ENCODE data around the gene JUN.

Gene JUN

GRCh38 chr1:58783993-58784757 lies at the start of gene JUN:
TSS of gene JUN (minus strand) at chr1:58784047. CDS start at chr1:58783070, 977 bp downstream.
- Histone ChIP-seq H3K27ac (ENCODE audit: low read length) (peak within 1 kb of the TSS; percentile 48), H3K9ac (ENCODE audit: low read depth, low read length) (peak within 1 kb of the TSS; percentile 91; the same call in 1 of the 2 replicates), H3K4me3 (ENCODE audit: low read length) (peak within 1 kb of the TSS; percentile 88), H3K4me1 (ENCODE audit: insufficient read depth, low read length) (peaks cover 15% of the 10 kb centered on the region), H3K9me3 (ENCODE audit: insufficient read depth, low read depth, low read length) (no peaks in the 10 kb centered on the region), H3K36me3 (ENCODE audit: insufficient read depth, low read depth, low read length) (no peaks in the 10 kb centered on the region), H3K27me3 (ENCODE audit: insufficient read depth, low read length) (peaks cover 62% of the 10 kb centered on the region)

- Histone ChIP-seq H3K9ac (ENCODE audit: low read depth, low read length) (no peak overlapping the region), H3K27ac (ENCODE audit: low read length) (no peak overlapping the region), H3K4me1 (ENCODE audit: insufficient read depth, low read length) (no peaks in the 10 kb centered on the region), H3K36me3 (ENCODE audit: insufficient read depth, low read depth, low read length) (no peaks in the 10 kb centered on the region), H3K27me3 (ENCODE audit: insufficient read depth, low read length) (no peaks in the 10 kb centered on the region), H3K4me3 (ENCODE audit: low read length) (no peak overlapping the region), H3K9me3 (ENCODE audit: insufficient read depth, low read depth, low read length) (peaks cover 1% of the 10 kb centered on the region; the same call in 1 of the 2 replicates)
These were observed 49.3 kb upstream of the JUN start for GRCh38 chr1:58833166-58833565.

- Histone ChIP-seq H3K9me3 (ENCODE audit: insufficient read depth, low read depth, low read length) (peaks cover 25% of the 10 kb centered on the region), H3K9ac (ENCODE audit: low read depth, low read length) (no peak overlapping the region), H3K27ac (ENCODE audit: low read length) (no peak overlapping the region), H3K4me1 (ENCODE audit: insufficient read depth, low read length) (no peaks in the 10 kb centered on the region), H3K4me3 (ENCODE audit: low read length) (no peak overlapping the region), H3K36me3 (ENCODE audit: insufficient read depth, low read depth, low read length) (no peaks in the 10 kb centered on the region), H3K27me3 (ENCODE audit: insufficient read depth, low read length) (no peaks in the 10 kb centered on the region)
These were observed 46.4 kb upstream of the JUN start for GRCh38 chr1:58830291-58830690.

GRCh38 chr1:58829866-58830265 lies 46.0 kb upstream of the JUN start:
- H3K27ac ChIP-seq (ENCODE audit: low read length), result no peak overlapping the region
- H3K27me3 ChIP-seq (ENCODE audit: insufficient read depth, low read length), result no peaks in the 10 kb centered on the region
- no peak overlapping the region for H3K4me3 ChIP-seq (ENCODE audit: low read length)
- no peaks in the 10 kb centered on the region for H3K36me3 ChIP-seq (ENCODE audit: insufficient read depth, low read depth, low read length)
- peaks cover 25% of the 10 kb centered on the region for H3K9me3 ChIP-seq (ENCODE audit: insufficient read depth, low read depth, low read length)
- H3K4me1 ChIP-seq (ENCODE audit: insufficient read depth, low read length), result no peaks in the 10 kb centered on the region
- no peak overlapping the region for H3K9ac ChIP-seq (ENCODE audit: low read depth, low read length)

DNA sequence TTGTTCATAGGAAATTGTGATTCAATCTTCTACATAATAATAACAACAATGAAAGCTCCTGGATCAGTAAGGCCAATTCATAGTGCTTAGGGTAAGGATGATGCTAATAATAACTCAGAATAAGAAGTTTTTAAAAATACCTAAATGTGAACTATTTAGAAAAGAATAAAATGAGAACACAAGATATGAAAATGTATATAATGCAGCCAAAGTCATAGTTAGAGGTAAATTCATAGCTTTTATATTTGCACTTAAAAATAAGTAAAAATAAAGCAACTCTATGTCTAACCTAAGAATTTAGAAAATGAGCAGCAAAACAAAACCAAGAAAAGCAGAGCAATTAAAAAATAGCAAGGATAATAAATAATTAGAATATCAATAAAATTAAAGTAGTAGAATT lies 43.5 kb upstream of the JUN start:
- H3K4me3 ChIP-seq (ENCODE audit: low read length), result no peak overlapping the region
- H3K27me3 ChIP-seq (ENCODE audit: insufficient read depth, low read length), result no peaks in the 10 kb centered on the region
- no peaks in the 10 kb centered on the region for H3K36me3 ChIP-seq (ENCODE audit: insufficient read depth, low read depth, low read length)
- no peak overlapping the region for H3K27ac ChIP-seq (ENCODE audit: low read length)
- no peaks in the 10 kb centered on the region for H3K4me1 ChIP-seq (ENCODE audit: insufficient read depth, low read length)
- H3K9ac ChIP-seq (ENCODE audit: low read depth, low read length), result no peak overlapping the region
- peaks cover 25% of the 10 kb centered on the region for H3K9me3 ChIP-seq (ENCODE audit: insufficient read depth, low read depth, low read length)

DNA sequence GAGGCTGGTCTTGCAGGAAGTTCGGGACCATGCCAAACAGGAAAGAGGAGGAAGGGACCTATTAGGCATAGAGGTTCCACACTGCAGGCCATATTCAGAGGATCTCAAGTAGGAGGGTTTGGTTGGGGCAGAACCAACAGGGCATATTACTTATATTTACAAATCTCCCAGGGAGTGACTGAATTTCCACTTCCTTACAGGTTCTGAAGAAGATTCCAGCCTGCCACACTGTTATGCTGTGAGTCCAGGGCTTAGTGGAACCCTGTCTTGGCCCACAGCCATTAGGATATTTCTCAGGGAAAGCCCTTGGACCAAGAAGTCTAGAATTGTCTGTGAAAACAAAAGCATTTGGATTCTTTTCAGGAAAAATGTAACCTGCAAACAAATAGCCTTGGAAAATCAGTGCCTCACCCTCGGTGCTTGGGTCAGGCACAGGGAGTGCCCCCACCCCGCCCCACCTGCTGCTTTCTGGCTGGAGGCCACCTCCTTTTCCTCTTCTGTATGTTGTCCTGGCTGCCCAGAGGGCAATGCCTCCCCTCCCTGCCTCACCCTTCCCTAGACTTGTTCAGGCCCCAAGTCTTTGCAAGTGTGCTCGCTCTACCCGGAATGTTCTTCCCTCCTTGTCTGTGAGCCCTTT lies 41.0 kb upstream of the JUN start:
- H3K9ac ChIP-seq (ENCODE audit: low read depth, low read length), result no peak overlapping the region
- H3K9me3 ChIP-seq (ENCODE audit: insufficient read depth, low read depth, low read length), result peaks cover 25% of the 10 kb centered on the region
- H3K27ac ChIP-seq (ENCODE audit: low read length), result no peak overlapping the region
- no peaks in the 10 kb centered on the region for H3K4me1 ChIP-seq (ENCODE audit: insufficient read depth, low read length)
- H3K36me3 ChIP-seq (ENCODE audit: insufficient read depth, low read depth, low read length), result no peaks in the 10 kb centered on the region
- no peaks in the 10 kb centered on the region for H3K27me3 ChIP-seq (ENCODE audit: insufficient read depth, low read length)
- H3K4me3 ChIP-seq (ENCODE audit: low read length), result no peak overlapping the region

GRCh38 chr1:58823481-58824010 lies 39.7 kb upstream of the JUN start:
- no peak overlapping the region for H3K27ac ChIP-seq (ENCODE audit: low read length)

DNA sequence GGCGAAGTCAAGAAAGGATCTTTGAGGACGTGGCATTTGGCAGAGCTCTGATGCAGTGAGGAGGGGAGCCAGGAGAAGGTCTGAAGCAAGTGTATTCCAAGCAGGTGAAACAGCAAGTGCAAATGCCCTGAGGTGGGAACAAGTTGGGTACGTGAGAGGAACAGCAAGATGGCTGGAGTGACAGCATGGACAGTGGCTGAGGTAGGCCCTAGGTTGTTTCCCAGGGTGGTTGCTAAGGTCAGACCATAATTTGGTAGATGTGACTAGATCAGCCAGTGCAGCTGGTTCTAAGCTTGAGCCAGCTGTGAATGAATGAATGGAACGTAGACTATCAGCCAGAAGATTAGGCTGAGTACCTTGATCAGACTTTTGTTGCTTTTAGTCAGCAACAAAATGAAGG lies 37.5 kb upstream of the JUN start:
- H3K27me3 ChIP-seq (ENCODE audit: insufficient read depth, low read length), result no peaks in the 10 kb centered on the region
- no peaks in the 10 kb centered on the region for H3K36me3 ChIP-seq (ENCODE audit: insufficient read depth, low read depth, low read length)
- no peaks in the 10 kb centered on the region; the same call in 1 of the 2 replicates for H3K4me1 ChIP-seq (ENCODE audit: insufficient read depth, low read length)
- no peak overlapping the region for H3K9ac ChIP-seq (ENCODE audit: low read depth, low read length)
- peaks cover 5% of the 10 kb centered on the region for H3K9me3 ChIP-seq (ENCODE audit: insufficient read depth, low read depth, low read length)
- H3K4me3 ChIP-seq (ENCODE audit: low read length), result no peak overlapping the region
- no peak overlapping the region for H3K27ac ChIP-seq (ENCODE audit: low read length)

More at GRCh38 chr1:58823481-58824010, 39.7 kb upstream of the JUN start:
- H3K4me3 ChIP-seq (ENCODE audit: low read length), result no peak overlapping the region
- H3K9me3 ChIP-seq (ENCODE audit: insufficient read depth, low read depth, low read length), result peaks cover 25% of the 10 kb centered on the region
- H3K27me3 ChIP-seq (ENCODE audit: insufficient read depth, low read length), result no peaks in the 10 kb centered on the region
- no peak overlapping the region for H3K9ac ChIP-seq (ENCODE audit: low read depth, low read length)
- no peaks in the 10 kb centered on the region for H3K4me1 ChIP-seq (ENCODE audit: insufficient read depth, low read length)
- no peaks in the 10 kb centered on the region for H3K36me3 ChIP-seq (ENCODE audit: insufficient read depth, low read depth, low read length)

- Histone ChIP-seq H3K36me3 (ENCODE audit: insufficient read depth, low read depth, low read length) (no peaks in the 10 kb centered on the region), H3K9me3 (ENCODE audit: insufficient read depth, low read depth, low read length) (no peaks in the 10 kb centered on the region), H3K27me3 (ENCODE audit: insufficient read depth, low read length) (peaks cover 20% of the 10 kb centered on the region), H3K4me1 (ENCODE audit: insufficient read depth, low read length) (peaks cover 2% of the 10 kb centered on the region; the same call in 1 of the 2 replicates), H3K4me3 (ENCODE audit: low read length) (no peak overlapping the region), H3K9ac (ENCODE audit: low read depth, low read length) (no peak overlapping the region), H3K27ac (ENCODE audit: low read length) (no peak overlapping the region)
These were observed 35.1 kb upstream of the JUN start for GRCh38 chr1:58818976-58819375.

- Histone ChIP-seq H3K4me1 (ENCODE audit: insufficient read depth, low read length) (peaks cover 6% of the 10 kb centered on the region; the same call in 1 of the 2 replicates), H3K36me3 (ENCODE audit: insufficient read depth, low read depth, low read length) (no peaks in the 10 kb centered on the region), H3K9me3 (ENCODE audit: insufficient read depth, low read depth, low read length) (no peaks in the 10 kb centered on the region), H3K9ac (ENCODE audit: low read depth, low read length) (no peak overlapping the region), H3K27ac (ENCODE audit: low read length) (no peak overlapping the region), H3K27me3 (ENCODE audit: insufficient read depth, low read length) (peaks cover 28% of the 10 kb centered on the region), H3K4me3 (ENCODE audit: low read length) (no peak overlapping the region)
These were observed 34.2 kb upstream of the JUN start for GRCh38 chr1:58818075-58818474.

GRCh38 chr1:58816747-58817221 lies 32.9 kb upstream of the JUN start:
- Histone ChIP-seq H3K36me3 (ENCODE audit: insufficient read depth, low read depth, low read length) (no peaks in the 10 kb centered on the region), H3K9ac (ENCODE audit: low read depth, low read length) (peak overlapping the region; percentile 29; the same call in 1 of the 2 replicates), H3K9me3 (ENCODE audit: insufficient read depth, low read depth, low read length) (no peaks in the 10 kb centered on the region), H3K27ac (ENCODE audit: low read length) (no peak overlapping the region), H3K4me3 (ENCODE audit: low read length) (peak overlapping the region; percentile 66), H3K27me3 (ENCODE audit: insufficient read depth, low read length) (peaks cover 28% of the 10 kb centered on the region), H3K4me1 (ENCODE audit: insufficient read depth, low read length) (peaks cover 6% of the 10 kb centered on the region; the same call in 1 of the 2 replicates)
